HepG2 (cell line): Measurements from ENCODE around the gene ZNF367. TPM values are rescaled to one million over a fixed set of nuclear protein-coding genes. Genes with fewer than 3 reads are reported as not detected.
A peak's percentile ranks its signal among the peaks of the same experiment; 100 is the strongest.

Experiments
- ELF3 ChIP-seq: IDR thresholded peaks from 2 replicates; pipeline ENCODE4 v1.6.1; 2016; ENCODE audit warnings: missing genetic modification reagents, missing compliant biosample characterization
- HBP1 ChIP-seq: IDR thresholded peaks from 2 replicates; pipeline ENCODE4 v1.6.1; 2016; ENCODE audit warnings: low read depth, control low read depth
- HOMEZ ChIP-seq: IDR thresholded peaks from 2 replicates; pipeline ENCODE4 v1.6.1; 2016; ENCODE audit warnings: low read depth
- KMT2A ChIP-seq: sonication (generic); formaldehyde crosslinking; IDR thresholded peaks from 2 replicates; pipeline ENCODE4 v1.4.0; 2020; ENCODE audit warnings: missing genetic modification reagents
- MED1 ChIP-seq: sonication (generic); formaldehyde crosslinking; IDR thresholded peaks from 2 replicates; pipeline ENCODE4 v1.4.0; 2020; ENCODE audit warnings: missing genetic modification reagents
- PLRG1 ChIP-seq: fragments of 450-650 bp; conservative IDR thresholded peaks from 2 replicates; pipeline ENCODE4 v1.6.1; 2016
- REST ChIP-seq, 2 experiments: IDR thresholded peaks; 2 replicates each; pipeline ENCODE4 v1.6.1; 2011 to 2012; ENCODE audit warnings: low read length in 2 of 2, borderline replicate concordance in 1 of 2, low read depth in 1 of 2, mild to moderate bottlenecking in 1 of 2, moderate library complexity in 1 of 2
- SMAD3 ChIP-seq: sonication (generic); formaldehyde crosslinking; IDR thresholded peaks from 2 replicates; pipeline ENCODE4 v1.4.0; 2020; ENCODE audit warnings: missing genetic modification reagents
- SMARCE1 ChIP-seq: fragments of 450-650 bp; IDR thresholded peaks from 2 replicates; pipeline ENCODE4 v1.6.1; 2017; ENCODE audit warnings: borderline replicate concordance
- TCF12 ChIP-seq, 2 experiments: fragments of 450-650 bp in 1 of 2; sonication (generic) in 1 of 2; formaldehyde crosslinking in 1 of 2; IDR thresholded peaks; 2 replicates each; pipeline versions ENCODE4 v1.6.1 to v1.8.0; 2017 to 2022; ENCODE audit warnings: antibody characterized with exemption in 1 of 2, mild to moderate bottlenecking in 1 of 2, missing genetic modification reagents in 1 of 2, moderate library complexity in 1 of 2
- TEAD2 ChIP-seq: sonication (generic); formaldehyde crosslinking; IDR thresholded peaks from 2 replicates; pipeline ENCODE4 v1.9.0; 2021; ENCODE audit warnings: missing genetic modification reagents
- XBP1 ChIP-seq: sonication (generic); formaldehyde crosslinking; IDR thresholded peaks from 2 replicates; pipeline ENCODE4 v1.5.0; 2020; ENCODE audit warnings: missing genetic modification reagents
- ZBTB10 ChIP-seq: sonication (generic); formaldehyde crosslinking; IDR thresholded peaks from 2 replicates; pipeline ENCODE4 v1.4.0; 2020; ENCODE audit warnings: missing genetic modification reagents, borderline replicate concordance
- ZFP82 ChIP-seq: sonication (generic); formaldehyde crosslinking; IDR thresholded peaks from 2 replicates; pipeline ENCODE4 v1.5.1; 2020; ENCODE audit warnings: mild to moderate bottlenecking, missing genetic modification reagents, borderline replicate concordance
- ZNF232 ChIP-seq: sonication (generic); formaldehyde crosslinking; IDR thresholded peaks from 2 replicates; pipeline ENCODE4 v1.4.0; 2020; ENCODE audit warnings: missing genetic modification reagents, borderline replicate concordance
- ZNF776 ChIP-seq: sonication (generic); formaldehyde crosslinking; IDR thresholded peaks from 2 replicates; pipeline ENCODE4 v1.4.0; 2020; ENCODE audit warnings: mild to moderate bottlenecking, missing genetic modification reagents
- ZNF788 ChIP-seq: sonication (generic); formaldehyde crosslinking; IDR thresholded peaks from 2 replicates; pipeline ENCODE4 v1.5.0; 2020; ENCODE audit warnings: mild to moderate bottlenecking, missing genetic modification reagents, borderline replicate concordance
- ZUFSP ChIP-seq: sonication (generic); formaldehyde crosslinking; IDR thresholded peaks from 2 replicates; pipeline ENCODE4 v1.9.0; 2021; ENCODE audit warnings: missing genetic modification reagents, mild to moderate bottlenecking, borderline replicate concordance
- polyA plus RNA-seq, 8 experiments: library from polyadenylated mRNA; depleted of rRNA in 3 of 8; stranded (reverse) in 7 of 8; unstranded in 1 of 8; fragments of >200 nt; fragmentation: Illumina TruSeq in 4 of 8; extraction: Trizol in 4 of 8; gene quantifications; 2 replicates each; pipeline versions ENCODE4 v1.2.1 to v1.2.3, GENCODE V29; 2011 to 2016; ENCODE audit warnings: low read depth in 4 of 8, missing spikeins in 1 of 8, mixed read lengths in 1 of 8; ENCODE audit not compliant: insufficient read depth in 1 of 8
- total RNA-seq, 5 experiments: library from RNA; depleted of rRNA; stranded (reverse); fragments of >200 nt; fragmentation: Illumina TruSeq; extraction: Trizol; gene quantifications; 2 replicates each; pipeline ENCODE4 v1.2.3, GENCODE V29; 2016; ENCODE audit warnings: low read depth in 1 of 5

Gene ZNF367
- total and polyA plus RNA-seq, 2 of the 13 experiments (the other 11 are each of a cell fraction or from before 2014, with no cell fraction given), result 2.9 to 7.7 TPM

GRCh38 chr9:96417051-96417586, 1.1 kb downstream of the ZNF367 start (continued):
- peak in 1 of 2 experiments; percentile 61; a peak in 1 of 4 replicates for TF ChIP-seq REST (IDR thresholded peaks at IDR 0.05; ENCODE audit: borderline replicate concordance in 1 of 2, low read depth in 1 of 2, low read length in 2 of 2)
- TF ChIP-seq XBP1 (CRISPR knock-in tag), result no peak; the same call in 1 of the 2 replicates
- TF ChIP-seq ZBTB10 (CRISPR knock-in tag), result no peak
- peak; percentile 79 for TF ChIP-seq ELF3
- peak; percentile 43; the same call in 1 of the 2 replicates for TF ChIP-seq ZNF232 (CRISPR knock-in tag)
- peak; percentile 25; the same call in 1 of the 2 replicates for TF ChIP-seq HOMEZ
- no peak for TF ChIP-seq PLRG1
- TF ChIP-seq ZNF788 (CRISPR knock-in tag), result peak; percentile 93; the same call in 1 of the 2 replicates
- TF ChIP-seq TEAD2 (CRISPR knock-in tag), result no peak
- no peak; the same call in 1 of the 2 replicates for TF ChIP-seq SMAD3 (CRISPR knock-in tag)
- no peak for TF ChIP-seq SMARCE1
- no peak for TF ChIP-seq TCF12 (IDR thresholded peaks at IDR 0.05)
- peak; percentile 57; the same call in 1 of the 2 replicates for TF ChIP-seq TCF12 (CRISPR knock-in tag; IDR thresholded peaks at IDR 0.05)
- no peak for TF ChIP-seq ZUFSP (CRISPR knock-in tag)
- TF ChIP-seq MED1 (CRISPR knock-in tag), result peak; percentile 89
- TF ChIP-seq ZNF776 (CRISPR knock-in tag), result peak; percentile 80; the same call in 1 of the 2 replicates
- peak; percentile 55; the same call in 1 of the 2 replicates for TF ChIP-seq HBP1 (CRISPR knock-in tag)
- TF ChIP-seq ZFP82 (CRISPR knock-in tag), result no peak
- peak; percentile 93 for TF ChIP-seq KMT2A (CRISPR knock-in tag)
